Endothelial cell of umbilical vein (primary cell): ENCODE results near the gene REPIN1. TPM values are rescaled to one million over a fixed set of nuclear protein-coding genes. Genes with fewer than 3 reads are reported as not detected.

Source experiments
- BruUV-seq: library from RNA; stranded (reverse); fragments of 400-500 nt; replicated peaks from 2 replicates; lab custom pipeline; 2021; lab: Mats Ljungman, UMichigan
- CTCF ChIA-PET: fragments of 300-600, 350-600 bp; sonication (Branson Sonifier 250); formaldehyde crosslinking; loops from one replicate; lab custom pipeline; 2021; ENCODE audit warnings: antibody characterized with exemption, inconsistent platforms; lab: Charles Lee
- POLR2A ChIA-PET: fragments of 300-600, 350-600 bp; sonication (Branson Sonifier 250); formaldehyde crosslinking; loops from one replicate; lab custom pipeline; 2021; ENCODE audit warnings: antibody characterized with exemption, inconsistent platforms; lab: Charles Lee
- DNase-seq: peaks from one replicate; pipeline ENCODE4 v3.0.0-alpha.2; 2011; ENCODE audit warnings: low read depth, low spot score
- FAIRE-seq: peaks from 2 replicates; lab custom pipeline; 2011; peaks lifted over from hg19 to GRCh38; lab: Jason Lieb, UNC
- H2AFZ ChIP-seq: 2 replicates; pipeline ENCODE4 v1.6.0; 2012; ENCODE audit warnings: low read depth, low read length, control low read depth, inconsistent platforms
- H3K27ac ChIP-seq: 2 replicates; pipeline ENCODE4 v1.5.1; 2011; ENCODE audit warnings: low read depth, mild to moderate bottlenecking, control low read depth, low read length, moderate library complexity; ENCODE audit not compliant: insufficient read depth
- H3K27me3 ChIP-seq, 2 experiments: 2 replicates each; pipeline versions ENCODE4 v1.6.0 to v1.6.1; 2011; ENCODE audit warnings: low read length in 2 of 2, mixed read lengths in 1 of 2; ENCODE audit not compliant: control insufficient read depth in 2 of 2, insufficient read depth in 2 of 2
- H3K36me3 ChIP-seq, 2 experiments: 2 replicates in 1 of 2; 3 replicates in 1 of 2; pipeline ENCODE4 v1.5.1; 2011; ENCODE audit warnings: low read length in 2 of 2, mild to moderate bottlenecking in 1 of 2, moderate library complexity in 1 of 2; ENCODE audit not compliant: control insufficient read depth in 2 of 2, insufficient read depth in 2 of 2; ENCODE audit errors: extremely low read depth in 1 of 2
- H3K4me1 ChIP-seq: 3 replicates; pipeline ENCODE4 v1.5.1; 2011; ENCODE audit warnings: mild to moderate bottlenecking, low read length; ENCODE audit not compliant: control insufficient read depth, insufficient read depth; ENCODE audit errors: extremely low read depth
- H3K4me2 ChIP-seq: 2 replicates; pipeline ENCODE4 v1.6.1; 2011; ENCODE audit warnings: low read length, control low read depth, mixed read lengths; ENCODE audit not compliant: insufficient read depth
- H3K4me3 ChIP-seq, 3 experiments: fragments of 200-600 bp in 1 of 3; sonication (generic), shearing (Covaris generic) in 1 of 3; replicated peaks in 1 of 3; 2 replicates each; pipeline ENCODE4 v1.5.1; 2011 to 2016; ENCODE audit warnings: control low read depth in 3 of 3, low read length in 3 of 3, mild to moderate bottlenecking in 2 of 3, inconsistent platforms in 1 of 3, low read depth in 1 of 3, moderate library complexity in 1 of 3; ENCODE audit not compliant: insufficient read depth in 1 of 3
- H3K79me2 ChIP-seq: 2 replicates; pipeline ENCODE4 v1.6.0; 2012; ENCODE audit warnings: low read length, inconsistent platforms; ENCODE audit not compliant: control insufficient read depth, insufficient read depth
- H3K9ac ChIP-seq: replicated peaks from 2 replicates; pipeline ENCODE3; 2011; ENCODE audit warnings: low read length, control low read depth; ENCODE audit not compliant: insufficient read depth; ENCODE audit errors: extremely low read depth
- H3K9me1 ChIP-seq: replicated peaks from 3 replicates; pipeline ENCODE4 v1.6.0; 2011; ENCODE audit warnings: mild to moderate bottlenecking, low read length; ENCODE audit not compliant: control insufficient read depth, insufficient read depth; ENCODE audit errors: extremely low read depth
- H3K9me3 ChIP-seq: replicated peaks from 2 replicates; pipeline ENCODE4 v1.5.1; 2012; ENCODE audit warnings: low read length, inconsistent platforms; ENCODE audit not compliant: control insufficient read depth, insufficient read depth
- H4K20me1 ChIP-seq: replicated peaks from 2 replicates; pipeline ENCODE3; 2011; ENCODE audit warnings: mild to moderate bottlenecking, low read length; ENCODE audit not compliant: control insufficient read depth, insufficient read depth; ENCODE audit errors: extremely low read depth
- CTCF ChIP-seq, 2 donors: IDR thresholded peaks; 1 replicate in 1 of 2; 2 replicates in 1 of 2; pipeline ENCODE4 v1.5.1; 2011; ENCODE audit warnings: low read length in 2 of 2, mild to moderate bottlenecking in 2 of 2, moderate library complexity in 2 of 2, control low read depth in 1 of 2, inconsistent platforms in 1 of 2, low read depth in 1 of 2; ENCODE audit not compliant: insufficient read depth in 1 of 2; ENCODE audit errors: extremely low read depth in 1 of 2
- EZH2 ChIP-seq: IDR thresholded peaks from 2 replicates; pipeline ENCODE4 v1.6.1; 2012; ENCODE audit warnings: borderline replicate concordance, low read depth, mild to moderate bottlenecking, moderate library complexity, low read length, inconsistent platforms; ENCODE audit not compliant: severe bottlenecking
- FOS ChIP-seq: IDR thresholded peaks from 2 replicates; pipeline ENCODE4 v1.6.1; 2011; ENCODE audit warnings: mild to moderate bottlenecking, low read length, moderate library complexity, borderline replicate concordance; ENCODE audit not compliant: insufficient read depth
- GATA2 ChIP-seq: IDR thresholded peaks from 2 replicates; pipeline ENCODE4 v1.7.0; 2011; ENCODE audit warnings: low read depth, mild to moderate bottlenecking, moderate library complexity, mixed read lengths, low read length; ENCODE audit not compliant: insufficient read length, insufficient read depth
- JUN ChIP-seq: IDR thresholded peaks from 2 replicates; pipeline ENCODE4 v1.6.1; 2011; ENCODE audit warnings: borderline replicate concordance, low read depth; ENCODE audit not compliant: insufficient read length, insufficient read depth
- MAX ChIP-seq: IDR thresholded peaks from 2 replicates; pipeline ENCODE4 v1.6.1; 2011; ENCODE audit not compliant: insufficient read depth, insufficient read length
- MYC ChIP-seq: IDR thresholded peaks from one replicate; pipeline ENCODE4 v1.6.1; 2011; ENCODE audit warnings: mild to moderate bottlenecking, low read depth, low read length
- POLR2A ChIP-seq: IDR thresholded peaks from 2 replicates; pipeline ENCODE4 v1.6.1; 2012; ENCODE audit warnings: low read depth, mild to moderate bottlenecking, control low read depth, low read length
- POLR2AphosphoS5 ChIP-seq: IDR thresholded peaks from 2 replicates; pipeline ENCODE4 v1.6.1; 2012; ENCODE audit warnings: low read depth, mild to moderate bottlenecking, control low read depth, low read length, moderate library complexity; ENCODE audit not compliant: insufficient read depth
- dilution Hi-C: fragments of 300-500 bp; cut with MboI; formaldehyde crosslinking; loops from one replicate; pipeline ENCODE4 v1.15.0; 2019; ENCODE audit warnings: low sequenced_read_pairs; ENCODE audit not compliant: extremely low pct_ligation_motif_present
- intact Hi-C: fragments of 100-400 bp; cut with micrococcal nuclease; formaldehyde crosslinking; loops from one replicate; pipeline ENCODE4 v1.10.0; 2022
- polyA plus RNA-seq, 4 experiments: library from polyadenylated mRNA; depleted of rRNA in 3 of 4; stranded (reverse) in 3 of 4; unstranded in 1 of 4; fragments of >200 nt; gene quantifications; 2 replicates each; pipeline versions ENCODE4 v1.2.1 to v1.2.3, GENCODE V29; 2011 to 2012; ENCODE audit warnings: missing spikeins in 1 of 4
- total RNA-seq: library from RNA; stranded (reverse); gene quantifications from 2 replicates; pipeline ENCODE4 v1.2.3, GENCODE V29; 2021

Gene REPIN1
- total and polyA plus RNA-seq, 2 donors (not counting 3 experiments of a cell fraction or from before 2014, with no cell fraction given) = 108 to 140 TPM

GRCh38 chr7:150346922-150347321 is 21.7 kb upstream of the REPIN1 start:
- Histone ChIP-seq H2AFZ (no peak overlapping the region), H3K79me2 (no peaks in the 10 kb centered on the region), H3K36me3 (no peaks in the 10 kb centered on the region), H3K27ac (no peak overlapping the region), H3K4me2 (no peak overlapping the region), H3K9me1 (no peaks in the 10 kb centered on the region), H3K27me3 (peaks cover 15 to 22% of the 10 kb centered on the region in 2 experiments), H3K4me1 (no peaks in the 10 kb centered on the region), H3K9ac (no peak overlapping the region), H3K9me3 (no peaks in the 10 kb centered on the region), H4K20me1 (no peaks in the 10 kb centered on the region), H3K4me3 (no peak overlapping the region)
- no TSS peak for BruUV-seq
- ChIA-PET CTCF (interaction anchor here (2.1 kb wide), 1 partner anchor 8 kb away, joined by 6 read pairs; no protein-coding TSS in a partner anchor), POLR2A (no interaction called here)
- DNase-seq = no peak
- FAIRE-seq = no peak
- dilution Hi-C loops (no loop called here), intact Hi-C loops (no loop called here)
- no peak for TF ChIP-seq POLR2A
- TF ChIP-seq GATA2 = no peak
- TF ChIP-seq MAX = no peak
- TF ChIP-seq MYC = no peak
- no peak for TF ChIP-seq EZH2
- TF ChIP-seq POLR2AphosphoS5 = no peak
- no peak for TF ChIP-seq CTCF (IDR thresholded peaks at IDR 0.05; ENCODE audit: extremely low read depth in 1 of 2, insufficient read depth in 1 of 2, low read depth in 1 of 2, low read length in 2 of 2)
- no peak for TF ChIP-seq FOS
- no peak for TF ChIP-seq JUN
